Choroid plexus epithelial cell (primary cell): Measurements from ENCODE around the gene RXFP4.
"Not testable (repeated sequence)": the region's sequence is repeated elsewhere in the genome, so short reads cannot be mapped to it uniquely, and the experiment has no call there.

Source experiments
- DNase-seq: peaks from one replicate; pipeline ENCODE4 v3.0.0-alpha.2; 2010; ENCODE audit warnings: low read depth
- H3K4me3 ChIP-seq: 2 replicates; pipeline ENCODE4 v1.5.1; 2011; ENCODE audit warnings: low read depth, mild to moderate bottlenecking, control low read depth, low read length, moderate library complexity
- CTCF ChIP-seq: conservative IDR thresholded peaks from 2 replicates; pipeline ENCODE4 v1.5.1; 2011; ENCODE audit warnings: low read depth, mild to moderate bottlenecking, control low read depth, inconsistent platforms, low read length, moderate library complexity

Gene RXFP4

DNA sequence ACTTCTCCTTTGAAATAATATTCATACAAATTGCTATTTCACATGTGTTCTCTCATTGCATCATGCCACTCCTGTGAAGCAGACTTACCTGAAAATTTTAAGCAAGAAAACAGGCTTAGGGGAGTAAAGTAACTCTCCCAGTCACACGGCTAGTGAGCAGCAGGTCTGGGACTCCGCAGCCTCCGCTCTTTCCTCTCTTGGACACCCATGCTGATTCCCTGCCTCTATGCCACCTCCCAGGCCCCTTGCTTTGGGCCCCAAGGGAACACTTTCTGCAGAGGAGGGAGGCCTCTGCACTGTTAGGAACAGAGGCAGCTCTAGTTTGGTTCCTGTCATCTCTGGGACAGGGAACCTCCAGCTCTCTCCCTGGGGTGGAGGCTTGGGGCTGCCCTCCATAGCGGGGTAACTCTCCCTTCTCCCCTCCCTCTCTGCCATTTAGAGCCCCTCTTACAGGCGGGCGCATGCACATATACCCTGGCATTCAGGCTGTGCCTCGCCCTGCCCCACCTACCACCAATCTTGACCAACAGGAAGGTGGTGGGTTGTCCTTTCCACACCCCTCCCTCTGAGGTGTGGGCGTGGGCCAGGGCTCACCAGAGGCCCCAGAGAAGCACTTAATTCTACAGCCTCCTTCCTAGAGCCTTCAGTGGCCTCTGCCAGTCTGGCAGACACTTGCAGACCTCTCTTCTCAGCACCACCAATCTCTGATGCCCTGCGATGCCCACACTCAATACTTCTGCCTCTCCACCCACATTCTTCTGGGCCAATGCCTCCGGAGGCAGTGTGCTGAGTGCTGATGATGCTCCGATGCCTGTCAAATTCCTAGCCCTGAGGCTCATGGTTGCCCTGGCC lies at the start of gene RXFP4:
Gene RXFP4 (plus strand): TSS at position 646 of the 852 bp plus-strand sequence. CDS start 72 bp downstream, at position 718.
- no peak for TF ChIP-seq CTCF
- no peak within 1 kb of the TSS for H3K4me3 ChIP-seq
- DNase-seq, result peak; percentile 35

DNA sequence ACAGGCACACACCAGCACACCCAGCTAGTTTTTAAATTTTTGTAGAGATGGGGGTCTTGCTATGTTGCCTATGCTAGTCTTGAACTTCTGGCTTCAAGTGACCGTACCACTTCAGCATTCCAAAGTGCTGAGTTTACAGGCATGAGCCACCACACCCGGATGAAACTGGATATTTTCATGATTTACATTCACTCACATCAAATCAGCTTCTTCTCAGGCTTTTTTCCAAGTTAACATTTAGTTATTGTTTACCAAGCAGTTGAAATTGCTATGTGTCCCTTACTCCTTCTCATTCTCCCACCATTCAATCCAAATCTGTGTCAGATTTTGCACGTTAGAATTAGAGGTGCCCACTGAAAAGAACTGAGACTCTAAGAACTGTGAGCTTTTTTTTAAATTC lies 48.6 kb upstream of the RXFP4 start:
- peak; percentile 82 for DNase-seq
- no peak for TF ChIP-seq CTCF
- no peak overlapping the region for H3K4me3 ChIP-seq

DNA sequence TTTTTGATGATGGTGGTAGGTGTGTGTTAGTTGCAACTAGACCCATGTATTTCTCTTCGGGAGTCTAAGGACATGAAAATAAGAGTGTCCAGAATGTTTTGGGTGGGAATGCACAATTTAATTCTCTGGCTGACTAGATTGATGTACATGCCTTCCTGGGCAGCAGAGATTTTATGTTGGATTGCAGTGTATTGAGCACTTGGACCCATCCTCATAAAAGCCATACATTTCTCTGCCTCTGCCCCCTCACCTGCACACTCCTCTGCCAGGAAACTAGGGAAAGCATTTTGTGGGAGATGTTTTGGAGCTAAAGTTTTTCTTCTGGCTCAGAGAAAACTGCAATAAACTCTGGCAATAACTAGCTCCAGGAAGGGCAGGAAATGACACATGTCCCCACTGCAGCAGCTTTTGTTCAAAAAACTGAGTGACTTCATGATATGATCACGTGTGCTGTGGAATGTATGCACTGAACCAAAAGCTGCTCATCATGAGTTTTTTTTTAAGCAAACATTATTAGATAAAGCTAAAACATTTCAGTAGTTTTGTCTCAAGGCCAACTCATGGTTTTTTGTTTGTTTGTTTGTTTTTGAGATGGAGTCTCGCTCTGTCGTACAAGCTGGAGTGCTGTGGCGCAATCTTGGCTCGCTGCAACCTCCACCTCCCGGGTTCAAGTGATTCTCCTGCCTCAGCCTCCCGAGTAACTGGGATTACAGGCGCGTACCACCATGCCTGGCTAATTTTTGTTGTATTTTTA lies 47.9 kb upstream of the RXFP4 start:
- H3K4me3 ChIP-seq, result no peak overlapping the region
- peak; percentile 83 for DNase-seq
- TF ChIP-seq CTCF, result no peak

DNA sequence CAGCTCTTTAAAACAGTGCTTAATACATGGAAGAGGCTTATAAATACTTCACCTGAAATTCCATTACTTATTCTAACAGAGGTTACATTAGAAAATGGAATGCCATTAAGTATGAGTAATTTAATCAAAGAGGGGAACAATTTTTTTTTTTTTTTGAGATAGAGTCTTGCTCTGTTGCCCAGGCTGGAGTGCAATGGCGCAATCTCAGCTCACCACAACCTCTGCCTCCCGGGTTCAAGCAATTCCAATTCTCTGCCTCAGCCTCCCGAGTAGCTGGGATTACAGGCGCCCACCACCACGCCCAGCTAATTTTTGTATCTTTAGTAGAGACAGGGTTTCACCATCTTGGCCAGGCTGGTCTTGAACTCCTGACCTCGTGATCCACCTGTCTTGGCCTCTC lies 45.8 kb upstream of the RXFP4 start:
- DNase-seq, H3K4me3 ChIP-seq: not testable (repeated sequence)

GRCh38 chr1:155896476-155896875 lies 45.0 kb upstream of the RXFP4 start:
- not testable (repeated sequence) for DNase-seq, H3K4me3 ChIP-seq

DNA sequence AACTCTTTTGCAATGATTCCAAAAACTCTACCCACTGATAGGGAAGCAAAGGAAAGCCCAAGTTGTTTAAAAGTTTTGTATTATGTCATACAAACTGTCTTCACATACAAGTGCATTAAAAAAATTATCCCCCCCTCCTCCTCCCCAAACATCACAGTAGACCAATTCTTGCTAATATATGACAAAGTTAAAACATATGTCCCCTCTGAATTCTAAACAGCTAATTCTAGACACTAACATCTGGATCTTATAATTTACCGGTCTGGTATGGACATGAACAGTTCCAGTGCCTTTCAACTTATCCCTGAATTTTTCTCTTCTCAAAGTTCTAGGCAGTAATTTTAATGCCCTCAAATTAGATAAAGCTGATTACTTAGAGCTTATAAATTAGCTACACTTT lies 43.7 kb upstream of the RXFP4 start:
- H3K4me3 ChIP-seq, result no peak overlapping the region
- DNase-seq, result no peak
- TF ChIP-seq CTCF, result no peak

GRCh38 chr1:155898888-155899287 lies 42.5 kb upstream of the RXFP4 start:
- H3K4me3 ChIP-seq, result no peak overlapping the region
- no peak for TF ChIP-seq CTCF
- no peak for DNase-seq

DNA sequence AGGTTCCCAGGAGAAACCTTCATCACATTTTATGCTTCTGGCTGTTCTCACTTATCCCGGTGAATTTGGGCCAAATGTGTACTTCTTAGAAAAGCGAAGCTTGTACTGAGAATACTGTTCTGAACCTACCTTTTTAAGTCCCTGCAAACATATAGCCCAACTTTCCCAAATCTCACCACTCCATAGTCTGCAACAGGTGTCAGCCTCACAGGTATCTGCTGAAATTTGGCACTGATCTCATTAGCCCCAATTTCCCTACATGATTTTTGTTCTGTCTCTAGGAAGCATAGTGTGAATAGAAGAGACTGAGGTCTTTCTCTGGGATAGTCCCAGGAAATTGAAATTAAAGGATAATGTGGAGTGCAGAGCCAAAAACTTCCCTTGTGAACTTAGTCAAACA lies 41.8 kb upstream of the RXFP4 start:
- H3K4me3 ChIP-seq, result no peak overlapping the region
- no peak for DNase-seq
- TF ChIP-seq CTCF, result no peak
